Gastroesophageal sphincter (tissue), 4 donors: ENCODE measurements around the gene MGRN1. TPM values are rescaled to one million over a fixed set of nuclear protein-coding genes. Genes with fewer than 3 reads are reported as not detected.

Source experiments
- ATAC-seq: fragments of 150-250 bp; one replicate; pipeline ENCODE4 v1.9.1; 2016; ENCODE audit warnings: mild to moderate bottlenecking, moderate library complexity
- H3K27ac ChIP-seq, 4 donors: fragments of 200-600 bp; sonication (generic) in 3 of 4; 1 replicate in 3 of 4; 2 replicates in 1 of 4; pipeline ENCODE4 v1.5.1; 2016 to 2019
- H3K27me3 ChIP-seq: fragments of 200-600 bp; sonication (generic); one replicate; pipeline ENCODE4 v1.5.1; 2019
- H3K36me3 ChIP-seq, 2 donors: fragments of 200-600 bp; sonication (generic); one replicate each; pipeline ENCODE4 v1.5.1; 2019; ENCODE audit warnings: control low read depth in 1 of 2
- H3K4me1 ChIP-seq, 3 donors: fragments of 200-600 bp; sonication (generic); 1 replicate in 2 of 3; 2 replicates in 1 of 3; pipeline ENCODE4 v1.5.1; 2016 to 2019; ENCODE audit warnings: control low read depth in 2 of 3
- H3K4me3 ChIP-seq, 2 donors: fragments of 200-600 bp; sonication (generic); one replicate each; pipeline ENCODE4 v1.5.1; 2019; ENCODE audit warnings: mild to moderate bottlenecking in 1 of 2, moderate library complexity in 1 of 2
- H3K9me3 ChIP-seq, 3 donors: fragments of 200-600 bp; sonication (generic); one replicate each; pipeline ENCODE4 v1.5.1; 2017 to 2019; ENCODE audit warnings: control low read depth in 2 of 3
- CTCF ChIP-seq, 4 experiments: fragments of 200-600 bp in 2 of 4; fragments of 450-650 bp in 2 of 4; sonication (generic) in 1 of 4; IDR thresholded peaks; one replicate each; pipeline ENCODE4 v1.5.1; 2017 to 2019; ENCODE audit warnings: antibody characterized with exemption in 4 of 4, mild to moderate bottlenecking in 2 of 4, moderate library complexity in 2 of 4
- EP300 ChIP-seq: sonication (generic); formaldehyde crosslinking; IDR thresholded peaks from one replicate; pipeline ENCODE4 v1.6.1; 2017; ENCODE audit warnings: antibody characterized with exemption, mild to moderate bottlenecking
- POLR2A ChIP-seq, 2 donors: fragments of 450-650 bp; IDR thresholded peaks; one replicate each; pipeline ENCODE4 v1.6.1; 2017; ENCODE audit warnings: antibody characterized with exemption in 2 of 2, mild to moderate bottlenecking in 2 of 2, moderate library complexity in 1 of 2
- POLR2AphosphoS5 ChIP-seq: sonication (generic); formaldehyde crosslinking; IDR thresholded peaks from one replicate; pipeline ENCODE4 v1.6.1; 2017; ENCODE audit warnings: antibody characterized with exemption
- WGBS, 2 donors: methylation state at CpG; one replicate each; pipeline ENCODE4 v1.1.5; 2018; ENCODE audit warnings: low coverage in 1 of 2; 5-methylcytosine and 5-hydroxymethylcytosine counted together
- total RNA-seq, 4 donors: library from RNA; depleted of rRNA; stranded (reverse); fragments of >200 nt; gene quantifications; one replicate each; pipeline ENCODE4 v1.1.0, GENCODE V29; 2016

The MGRN1 gene
- total RNA-seq, 4 donors from 2014 or later, result 29.2 to 67.0 (median 40.5) TPM

GRCh38 chr16:4612977-4613635 is 11.5 kb upstream of the MGRN1 start:
- Histone ChIP-seq H3K36me3 (peaks cover 0 to 26% of the 10 kb centered on the region in 2 donors), H3K27me3 (no peaks in the 10 kb centered on the region), H3K27ac (peak overlapping the region in 3 of 4 donors; percentile 95 to 97 (median 97)), H3K4me3 (peak overlapping the region; percentile 88 to 99), H3K9me3 (no peaks in the 10 kb centered on the region), H3K4me1 (peaks cover 0 to 74% (median 47%) of the 10 kb centered on the region in 3 donors)
- WGBS, 2 donors, result 65% methylated on average over 2 of the region's 14 CpGs; no CpG with 5 or more reads in 1 of the 2 donors
- ATAC-seq, result no peak
- TF ChIP-seq CTCF (IDR thresholded peaks at IDR 0.05) (no peak), EP300 (no peak), POLR2AphosphoS5 (no peak), POLR2A (IDR thresholded peaks at IDR 0.05) (no peak)

- WGBS, 2 donors, result 0% methylated on average over 3 of the region's 92 CpGs; no CpG with 5 or more reads in 1 of the 2 donors
- Histone ChIP-seq H3K9me3 (no peaks in the 10 kb centered on the region), H3K27ac (peak overlapping the region; percentile 52 to 97 (median 96)), H3K4me3 (peak overlapping the region; percentile 88 to 99), H3K4me1 (peaks cover 0 to 82% (median 47%) of the 10 kb centered on the region in 3 donors), H3K27me3 (no peaks in the 10 kb centered on the region), H3K36me3 (peaks cover 0 to 18% of the 10 kb centered on the region in 2 donors)
- ATAC-seq, result no peak
- no peak for TF ChIP-seq CTCF (IDR thresholded peaks at IDR 0.05)
- no peak for TF ChIP-seq EP300
- TF ChIP-seq POLR2A (IDR thresholded peaks at IDR 0.05), result no peak
- no peak for TF ChIP-seq POLR2AphosphoS5
These were observed 10.7 kb upstream of the MGRN1 start for GRCh38 chr16:4613636-4614570.

GRCh38 chr16:4614571-4615383 is 9.8 kb upstream of the MGRN1 start, which contains the start of gene UBALD1:
Gene UBALD1, minus strand, starts transcription at chr16:4614888. Its CDS starts 91 bp downstream, at chr16:4614797.
- peak; percentile 72 for ATAC-seq
- TF ChIP-seq POLR2AphosphoS5 (peak; percentile 99), EP300 (no peak), POLR2A (IDR thresholded peaks at IDR 0.05) (peak; percentile 96 to 97), CTCF (IDR thresholded peaks at IDR 0.05) (peak in 1 of 4 experiments; percentile 13)
- 13% methylated on average over 20 of the region's 100 CpGs; no CpG with 5 or more reads in 1 of the 2 donors for WGBS, 2 donors
- Histone ChIP-seq H3K36me3 (peaks cover 0 to 10% of the 10 kb centered on the region in 2 donors), H3K27ac (peak within 1 kb of the TSS; percentile 52 to 97 (median 96)), H3K4me1 (peaks cover 0 to 81% (median 47%) of the 10 kb centered on the region in 3 donors), H3K4me3 (peak within 1 kb of the TSS; percentile 88 to 99), H3K9me3 (no peaks in the 10 kb centered on the region), H3K27me3 (no peaks in the 10 kb centered on the region)

- no peak for ATAC-seq
- Histone ChIP-seq H3K27ac (peak overlapping the region; percentile 52 to 97 (median 96)), H3K27me3 (no peaks in the 10 kb centered on the region), H3K4me1 (peaks cover 0 to 74% (median 45%) of the 10 kb centered on the region in 3 donors), H3K4me3 (peak overlapping the region in 1 of 2 donors; percentile 99), H3K36me3 (peaks cover 0 to 2% of the 10 kb centered on the region in 2 donors), H3K9me3 (no peaks in the 10 kb centered on the region)
- no peak for TF ChIP-seq POLR2A (IDR thresholded peaks at IDR 0.05)
- TF ChIP-seq CTCF (IDR thresholded peaks at IDR 0.05), result no peak
- TF ChIP-seq EP300, result no peak
- TF ChIP-seq POLR2AphosphoS5, result no peak
- 33% methylated on average over 1 of the region's 39 CpGs; no CpG with 5 or more reads in 1 of the 2 donors for WGBS, 2 donors
These were observed 9.1 kb upstream of the MGRN1 start for GRCh38 chr16:4615384-4616046.
